ENCODE measurements around the gene ATP8A2.

GRCh38 chr13:25932365-25932764 lies 560.6 kb downstream of the ATP8A2 start:
- TF ChIP-seq CTCF (IDR thresholded peaks at IDR 0.05), result no peak
- no peak for TF ChIP-seq POLR2AphosphoS5 (IDR thresholded peaks at IDR 0.05)
- TF ChIP-seq EP300 (IDR thresholded peaks at IDR 0.05), result no peak

Measured in upper lobe of left lung (tissue), 4 donors.